Non-pigmented ciliary epithelial cell (primary cell): ENCODE measurements around the gene RAPGEF1.
A peak's percentile ranks its signal among the peaks of the same experiment; 100 is the strongest.

Experiments used
- DNase-seq: peaks from one replicate; pipeline ENCODE4 v3.0.0-alpha.2; 2010; ENCODE audit warnings: low read depth

Gene RAPGEF1

DNA sequence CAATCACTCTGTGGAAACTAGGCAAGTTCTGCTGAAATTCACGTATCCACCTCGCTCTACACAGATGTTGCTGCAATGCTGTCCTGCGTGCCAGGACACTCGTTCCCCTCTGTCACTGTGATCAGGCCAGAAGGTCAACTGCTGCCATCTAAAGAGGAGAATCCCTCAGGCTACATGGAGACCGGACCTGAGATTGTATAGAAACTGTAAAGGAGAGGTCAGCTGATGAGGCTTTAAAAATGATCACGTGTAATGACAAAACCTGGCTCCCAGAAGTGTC, 114.4 kb downstream of the RAPGEF1 start:
- no peak for DNase-seq

DNA sequence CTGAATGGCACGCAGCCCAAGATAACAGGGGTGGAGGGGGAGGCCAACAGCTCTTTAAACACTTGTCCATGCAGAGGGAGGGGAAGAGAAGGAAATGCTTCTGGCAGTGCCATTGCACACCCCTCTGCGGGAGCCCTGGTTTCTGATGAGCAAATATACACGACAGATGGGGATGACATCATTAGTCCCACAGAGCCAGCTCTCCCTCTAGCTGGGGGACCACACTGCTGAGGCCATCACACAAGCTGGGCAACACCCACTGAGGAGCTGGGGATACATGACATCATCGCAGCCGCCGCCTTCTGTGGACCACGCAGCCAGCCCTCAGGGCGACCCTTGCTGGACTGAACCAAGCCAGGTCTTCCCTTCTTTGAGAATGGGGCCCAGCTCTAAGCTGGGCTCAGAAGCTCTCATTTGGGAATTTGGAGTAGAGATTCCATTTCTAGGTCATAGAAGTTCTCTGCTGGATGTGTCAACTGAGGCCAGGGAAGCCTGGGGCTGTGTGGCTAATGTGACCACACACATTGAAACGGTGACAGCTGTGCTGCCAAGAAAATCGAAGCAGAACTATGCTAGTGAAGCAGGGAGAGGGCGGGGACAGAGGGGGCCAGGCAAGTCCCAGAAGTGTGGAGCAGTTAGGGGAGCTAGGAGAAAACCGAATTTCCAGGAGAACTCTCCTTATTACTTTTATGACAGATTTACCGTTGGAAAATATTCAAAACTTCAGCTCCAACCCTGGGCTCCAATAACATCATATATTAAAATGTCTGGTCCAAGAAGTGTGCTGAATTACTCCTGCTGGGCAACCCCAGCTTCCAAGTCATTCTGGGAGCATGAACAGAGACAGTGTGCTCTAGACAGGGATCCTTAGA, 115.0 kb downstream of the RAPGEF1 start:
- peak; percentile 5 for DNase-seq

DNA sequence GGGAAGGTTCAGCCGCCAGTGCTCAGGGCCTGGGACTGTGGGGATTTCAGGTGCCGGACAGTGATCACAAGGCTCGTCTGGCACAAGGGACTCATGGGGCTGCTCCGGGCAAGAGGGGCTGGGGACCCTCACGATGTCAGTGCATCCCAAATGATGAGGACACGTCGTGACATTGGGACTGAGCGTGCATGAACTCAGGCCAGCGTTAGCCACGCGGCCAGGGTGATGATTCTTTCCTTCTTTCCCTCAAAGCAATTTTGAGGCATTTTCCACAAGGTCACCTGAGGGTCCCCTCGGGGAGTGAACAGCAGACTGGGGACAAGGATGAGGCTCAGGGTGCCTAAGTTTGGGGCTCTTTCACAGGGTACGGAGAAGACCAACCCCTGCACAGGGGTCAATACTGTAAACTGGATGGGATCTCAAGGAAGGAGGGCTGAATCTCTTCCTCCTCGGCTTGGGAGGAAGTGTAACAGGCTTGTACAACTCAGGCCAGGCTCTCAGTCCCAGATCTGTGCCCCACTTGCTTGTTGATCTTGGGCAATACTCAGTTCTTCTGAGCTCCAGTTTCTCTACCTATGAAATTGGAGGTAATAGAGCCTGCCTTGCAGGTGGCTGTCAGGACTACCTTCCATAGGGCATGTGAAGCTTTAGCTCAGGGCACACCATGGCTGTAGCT, 116.1 kb downstream of the RAPGEF1 start:
- no peak for DNase-seq

DNA sequence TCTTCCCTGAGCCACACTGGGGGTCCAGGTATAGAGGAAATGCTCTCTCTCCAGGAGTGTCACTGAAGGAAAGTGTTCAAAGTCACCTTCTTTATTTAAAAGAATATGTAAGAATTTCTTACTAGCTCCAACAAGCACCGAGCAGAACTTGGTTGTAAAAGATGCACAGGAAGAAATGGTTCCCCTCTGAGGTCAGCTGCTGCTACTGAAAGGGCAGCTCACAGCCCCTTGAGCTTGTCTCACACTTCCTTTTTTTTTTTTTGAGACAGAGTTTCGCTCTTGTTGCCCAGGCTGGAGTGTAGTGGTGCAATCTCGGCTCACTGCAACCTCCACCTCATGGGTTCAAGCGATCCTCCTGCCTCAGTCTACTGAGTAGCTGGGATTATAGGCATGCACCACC, 117.4 kb downstream of the RAPGEF1 start:
- no peak for DNase-seq

DNA sequence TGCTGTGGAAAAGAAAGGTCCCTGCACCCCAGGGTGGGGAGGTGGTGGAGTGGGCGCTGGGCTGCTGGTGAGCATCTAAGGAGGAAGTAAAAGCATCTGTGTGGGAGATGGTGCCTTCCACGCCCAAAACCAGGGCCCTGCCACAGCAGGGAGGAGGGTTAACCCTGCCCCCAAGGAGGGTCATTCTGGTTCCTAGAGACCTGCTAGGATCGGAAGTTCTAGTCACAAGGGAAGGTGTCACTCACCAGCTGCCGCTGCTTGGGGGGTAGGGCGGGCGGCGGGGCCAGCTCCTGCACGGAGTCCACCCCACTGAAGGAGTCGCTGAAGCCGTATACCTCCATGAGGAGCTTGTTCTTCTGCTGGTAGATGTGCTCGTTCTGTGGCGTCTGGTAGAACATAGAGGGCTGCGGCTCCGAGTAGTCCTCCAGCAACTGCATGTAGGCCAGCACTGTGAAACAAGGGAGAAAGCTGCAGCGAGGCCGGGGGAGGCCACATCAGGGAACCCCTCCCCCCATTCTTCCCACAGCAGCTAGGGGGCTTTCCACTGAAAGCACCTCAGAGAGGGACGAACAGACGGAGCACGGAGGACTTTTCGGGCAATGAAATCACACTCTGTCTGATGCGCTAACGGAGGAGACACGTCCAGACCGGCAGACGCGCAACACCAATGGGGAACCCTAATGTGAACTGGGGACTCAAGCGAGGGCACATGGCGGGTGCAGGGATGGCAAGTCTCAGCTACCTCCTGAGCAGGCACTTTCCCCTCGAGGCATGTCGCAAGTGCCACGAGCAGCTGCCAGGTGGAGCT, 118.1 kb downstream of the RAPGEF1 start:
- DNase-seq = no peak

DNA sequence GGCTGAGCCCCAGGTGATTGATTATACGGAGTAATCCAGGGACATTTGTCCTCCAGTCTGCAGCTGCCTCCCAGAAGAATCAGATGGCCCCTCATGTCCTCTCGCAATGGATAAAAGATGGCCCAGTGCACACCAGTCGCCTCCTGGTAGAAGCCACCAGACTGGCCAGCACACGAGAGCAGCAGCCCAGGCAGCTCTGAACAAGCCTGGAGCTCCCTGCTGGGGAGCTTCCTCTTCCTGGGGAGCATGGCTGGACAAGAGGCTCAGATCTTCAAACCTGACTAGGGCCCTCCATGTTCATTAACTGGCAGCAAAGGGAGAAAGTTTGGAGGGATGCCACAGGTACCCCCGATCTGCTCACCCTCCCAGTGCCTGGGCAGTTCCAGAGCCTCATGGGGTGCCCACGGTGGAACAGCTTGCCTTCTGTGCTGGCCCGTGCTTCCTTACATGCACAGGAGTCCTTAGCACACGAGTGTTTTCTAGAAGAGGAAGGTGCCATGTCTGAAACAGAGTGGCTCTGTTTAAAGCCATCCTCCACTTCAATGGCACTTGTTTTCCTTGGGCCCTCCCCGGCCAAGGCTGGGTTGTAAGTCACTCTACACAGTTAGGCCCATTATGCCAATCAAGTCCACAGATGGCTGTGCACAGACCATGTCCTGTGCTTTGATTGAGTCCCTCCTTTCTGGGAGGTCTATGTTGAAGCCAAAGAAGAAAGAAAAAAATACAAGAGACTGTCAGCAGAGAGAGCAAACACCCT, 118.9 kb downstream of the RAPGEF1 start:
- no peak for DNase-seq

DNA sequence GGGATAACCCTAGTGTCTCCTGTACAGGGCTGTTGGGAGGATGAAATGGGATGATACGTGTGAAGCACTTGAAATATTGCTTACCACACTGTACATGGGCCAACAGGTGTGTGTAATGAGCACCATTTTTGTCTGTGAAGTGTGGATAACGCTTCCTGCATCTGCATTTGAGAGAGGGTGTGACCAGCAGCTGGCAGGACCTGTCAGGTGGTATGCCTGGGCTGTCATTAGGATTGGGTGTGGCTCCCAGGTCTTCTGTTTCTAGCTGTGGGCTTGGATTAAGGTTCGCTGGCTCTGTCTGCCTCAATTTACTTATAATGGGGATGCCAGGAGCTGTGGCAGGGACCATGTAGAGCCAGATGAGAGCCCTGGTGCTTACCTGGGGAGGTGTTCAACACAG, 120.2 kb downstream of the RAPGEF1 start:
- DNase-seq = no peak

DNA sequence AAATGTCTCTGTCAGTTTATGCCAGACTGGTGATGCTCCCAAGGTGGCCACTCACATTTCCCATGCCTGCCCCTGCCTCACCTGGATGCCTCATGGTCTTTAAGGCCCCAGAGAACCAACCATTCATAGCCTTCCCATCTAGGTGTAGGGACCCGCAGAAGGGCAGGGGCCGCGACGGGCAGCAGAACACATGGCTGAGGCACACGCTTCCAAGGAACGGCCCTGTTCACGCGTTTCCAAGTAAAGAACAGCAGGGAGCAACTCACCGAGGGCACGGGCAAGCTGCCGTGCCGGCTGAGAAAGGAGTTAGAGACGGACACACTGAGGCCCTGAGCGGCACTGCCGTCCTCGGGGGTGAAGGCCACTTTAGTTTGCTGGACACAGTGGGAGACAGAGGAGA, 121.1 kb downstream of the RAPGEF1 start:
- DNase-seq = no peak

DNA sequence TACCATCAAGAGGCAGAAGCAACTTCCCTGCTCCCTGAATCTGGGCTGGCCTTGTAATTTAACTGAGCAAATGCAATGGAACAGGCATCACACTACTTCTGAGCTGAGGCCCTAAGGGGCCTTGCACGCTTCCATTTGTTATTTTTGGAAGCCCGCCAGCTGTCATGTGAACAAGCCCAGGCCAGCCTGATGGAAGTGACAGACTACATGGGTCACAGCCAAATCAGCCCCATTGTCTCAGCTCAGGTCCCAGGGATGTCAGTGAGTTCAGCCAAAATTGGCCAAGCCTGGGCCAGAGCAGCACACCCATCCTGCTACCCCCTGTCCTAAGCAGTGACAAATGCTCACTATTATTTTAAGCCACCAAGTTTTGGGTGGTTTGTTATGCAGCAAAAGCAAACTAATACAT, 121.8 kb downstream of the RAPGEF1 start:
- no peak for DNase-seq

DNA sequence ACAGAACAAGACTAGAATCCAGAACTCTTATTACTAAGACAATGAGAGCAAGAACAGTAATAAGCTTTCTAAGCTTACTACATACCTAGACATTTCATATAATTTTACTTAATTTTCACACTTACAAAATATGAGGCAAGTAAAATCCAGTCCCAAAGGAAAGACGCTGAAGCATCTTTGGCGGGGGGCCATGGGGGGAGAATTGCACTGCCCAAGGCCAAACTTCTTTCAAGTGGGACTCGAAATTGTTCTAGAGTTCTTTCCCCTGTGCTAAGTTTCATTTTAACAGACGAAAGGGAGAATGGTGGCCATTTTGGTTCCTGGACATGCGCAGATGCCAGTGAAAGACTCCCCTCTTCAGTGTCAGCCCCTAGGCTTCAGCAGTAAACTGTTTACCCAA, 122.3 kb downstream of the RAPGEF1 start:
- DNase-seq = no peak

DNA sequence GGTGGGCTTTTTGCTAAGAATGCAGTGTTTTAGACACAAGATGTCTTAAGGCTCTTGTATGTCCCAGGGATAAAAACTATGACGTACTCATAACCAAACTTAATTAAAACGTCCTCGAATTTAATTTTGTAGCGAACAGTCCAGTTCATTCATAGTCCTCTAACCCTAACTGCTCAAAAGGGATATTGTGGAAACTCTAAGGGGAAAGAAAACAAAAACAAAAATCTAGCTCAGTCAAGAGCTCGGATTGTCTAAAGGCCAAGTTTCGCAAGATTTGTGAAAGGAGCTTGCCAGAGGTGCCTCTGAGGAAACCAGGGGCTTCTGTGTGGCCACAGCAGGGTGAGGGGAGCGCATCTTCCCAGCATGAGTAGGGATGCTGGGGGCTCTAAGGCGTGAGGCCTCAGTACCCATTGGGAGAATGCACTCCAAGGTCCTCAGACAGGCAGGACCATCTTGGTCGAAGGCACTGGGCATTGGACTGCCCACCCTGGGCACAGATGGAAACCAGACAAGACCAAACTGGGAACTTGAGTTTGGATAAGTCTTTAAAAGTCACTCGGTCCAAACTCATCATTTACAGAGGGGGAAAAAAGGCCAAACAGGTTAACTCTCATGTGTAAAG, 122.8 kb downstream of the RAPGEF1 start:
- DNase-seq = no peak

DNA sequence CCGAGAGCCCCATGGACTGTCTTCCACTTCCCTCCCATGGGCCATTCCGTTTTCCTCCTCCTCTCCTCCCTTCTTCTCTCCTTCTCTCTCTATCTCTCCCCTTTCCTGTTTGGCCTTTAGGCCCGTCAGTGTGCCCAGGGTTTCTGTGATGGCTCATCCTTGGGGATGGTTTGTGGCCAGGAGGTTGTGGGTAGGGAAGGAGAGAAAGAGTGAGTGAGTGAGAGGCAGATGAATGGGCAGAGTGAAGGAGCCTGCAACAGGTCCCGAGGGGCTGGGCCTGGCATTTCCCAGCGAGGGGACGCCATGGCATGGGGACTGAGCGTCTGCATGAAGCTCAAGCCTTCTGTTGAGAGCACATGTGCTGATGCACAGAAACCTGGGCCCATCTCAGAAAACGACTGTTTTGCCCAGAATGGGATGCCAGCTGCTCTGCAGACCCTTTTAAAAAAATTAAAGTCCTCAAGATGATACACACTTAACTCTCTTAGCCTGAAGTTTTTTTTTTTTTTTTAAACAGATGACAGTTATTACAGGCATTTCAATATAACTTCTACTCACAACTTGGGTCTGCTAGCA, 125.4 kb downstream of the RAPGEF1 start:
- no peak for DNase-seq

DNA sequence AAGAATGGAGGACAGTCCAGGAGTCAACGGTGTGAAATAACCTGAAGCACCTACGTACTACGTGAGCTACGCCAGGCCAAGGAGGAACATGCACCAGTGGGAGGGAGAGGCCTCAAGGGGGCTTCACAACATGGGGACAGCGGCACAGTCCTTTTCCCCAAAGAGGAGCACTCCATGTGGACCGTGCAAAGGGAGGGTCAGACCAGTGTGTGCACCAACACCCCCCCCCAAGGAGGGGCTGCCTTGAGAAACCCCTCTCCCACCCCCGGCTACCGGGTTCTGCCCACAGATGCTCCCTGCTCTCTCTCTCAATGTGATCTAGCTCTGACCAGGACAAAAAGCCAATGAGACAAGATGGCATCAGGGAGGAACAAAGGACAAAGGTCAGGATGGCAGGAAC, 126.0 kb downstream of the RAPGEF1 start:
- no peak for DNase-seq

DNA sequence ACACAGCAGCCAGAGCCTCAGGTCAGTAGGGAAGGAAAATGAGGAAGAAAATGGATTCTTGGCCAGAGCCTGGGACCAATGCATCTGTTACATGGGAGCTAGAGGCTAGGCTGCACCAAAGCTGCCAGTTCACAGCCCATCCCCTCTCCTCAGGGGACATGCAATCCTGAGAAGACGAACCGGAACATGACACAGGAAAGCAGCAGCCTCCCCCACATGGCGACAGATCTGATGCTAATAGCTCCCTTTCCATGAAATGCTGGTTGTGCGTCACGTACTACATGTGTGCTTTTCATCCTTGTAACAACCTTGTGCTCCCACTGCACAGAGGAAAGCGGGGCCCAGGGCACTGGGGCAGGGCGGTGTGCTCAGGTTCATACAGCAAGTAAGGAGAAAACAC, 127.0 kb downstream of the RAPGEF1 start:
- DNase-seq = no peak

DNA sequence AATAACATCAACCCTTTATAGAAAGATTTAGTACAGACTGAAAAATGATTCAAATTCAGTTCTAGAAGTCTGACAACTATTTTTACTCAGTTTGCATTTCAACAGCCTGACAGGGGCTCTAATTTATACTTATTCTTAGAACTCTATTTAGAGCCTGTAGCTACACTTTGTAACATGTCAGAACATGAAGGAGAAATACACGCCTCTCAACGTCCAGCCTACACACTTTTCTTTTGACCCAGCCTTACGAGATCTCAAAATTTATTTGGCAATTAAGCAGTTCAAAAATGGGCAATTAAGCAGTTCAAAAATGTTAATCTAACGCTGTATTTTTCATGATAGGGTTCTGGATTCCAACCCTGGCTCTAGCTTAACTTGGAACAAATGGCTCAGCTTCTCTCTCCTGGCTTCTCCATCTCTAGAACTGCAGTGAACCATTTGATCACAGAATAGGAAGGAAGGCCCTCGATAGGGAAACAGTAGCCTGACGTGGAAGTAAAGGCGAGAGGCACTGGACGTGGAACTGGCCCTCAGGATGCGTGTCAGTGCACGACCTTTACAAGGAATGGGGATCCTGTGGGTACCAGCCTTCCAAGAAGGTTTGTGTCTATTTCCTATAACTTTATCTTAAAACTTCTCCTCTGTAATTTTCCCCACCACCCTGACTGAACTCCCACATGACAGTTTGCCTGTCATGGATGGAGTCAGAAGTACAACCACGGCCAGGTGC, 128.1 kb downstream of the RAPGEF1 start:
- DNase-seq = no peak

DNA sequence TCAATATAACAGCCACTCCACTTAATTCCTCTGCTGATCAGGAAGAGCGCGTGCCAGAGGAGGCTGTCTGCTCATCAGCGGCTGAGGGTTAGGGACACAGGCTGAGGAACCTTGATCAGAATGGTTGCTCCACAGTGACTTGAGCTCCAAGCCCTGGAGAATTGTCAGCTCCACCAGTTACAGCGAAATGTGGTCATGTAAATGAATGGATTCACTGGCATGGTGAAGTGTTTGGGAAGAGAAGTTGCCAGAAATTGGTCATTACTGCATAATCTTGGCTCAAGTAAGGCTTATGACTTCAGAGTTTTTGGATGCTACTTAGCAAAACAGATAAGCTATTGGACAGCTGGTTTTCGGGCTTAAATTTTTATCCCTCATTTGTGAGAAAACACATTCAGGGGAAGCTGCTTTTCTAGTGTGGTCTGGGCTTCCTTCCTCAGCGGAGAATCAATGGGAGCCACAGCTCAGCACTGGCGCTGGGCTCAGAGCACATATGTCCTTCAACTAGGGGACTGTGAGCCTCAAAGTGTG, 129.6 kb downstream of the RAPGEF1 start:
- DNase-seq = no peak

DNA sequence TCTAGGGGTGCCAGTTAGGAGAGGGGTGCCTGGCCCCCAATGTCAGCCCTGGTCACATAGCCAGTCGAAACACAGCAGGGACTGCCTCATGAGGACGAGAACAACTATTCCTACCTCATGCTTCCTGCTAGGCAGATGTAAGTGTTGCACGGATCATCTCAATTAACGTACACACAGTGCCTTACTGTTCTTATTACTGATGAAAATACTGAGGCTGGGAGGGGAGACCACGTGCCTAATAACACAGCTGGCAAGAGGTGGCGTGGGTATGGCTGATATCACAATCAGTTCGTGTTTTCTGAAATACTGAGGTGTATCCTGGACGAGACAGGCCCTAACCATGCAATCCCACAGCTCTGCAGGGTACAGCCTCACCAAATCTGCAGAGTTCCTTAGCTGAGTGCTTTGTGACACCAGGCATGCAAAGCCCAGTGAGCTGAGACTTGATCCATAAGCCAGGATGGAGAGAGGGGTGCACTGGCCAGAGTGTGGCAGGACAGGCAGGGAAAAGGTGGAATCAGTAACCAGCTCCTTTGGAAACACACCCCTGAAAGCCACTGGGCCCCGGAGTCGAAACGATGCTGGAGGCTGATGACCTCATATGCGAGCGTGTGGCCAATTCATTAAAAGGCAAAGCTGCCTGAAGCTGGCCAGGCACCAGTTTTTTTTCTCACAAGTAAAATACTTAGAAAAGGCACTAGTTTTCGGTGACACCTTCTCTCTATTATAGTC, 130.6 kb downstream of the RAPGEF1 start:
- DNase-seq = no peak

DNA sequence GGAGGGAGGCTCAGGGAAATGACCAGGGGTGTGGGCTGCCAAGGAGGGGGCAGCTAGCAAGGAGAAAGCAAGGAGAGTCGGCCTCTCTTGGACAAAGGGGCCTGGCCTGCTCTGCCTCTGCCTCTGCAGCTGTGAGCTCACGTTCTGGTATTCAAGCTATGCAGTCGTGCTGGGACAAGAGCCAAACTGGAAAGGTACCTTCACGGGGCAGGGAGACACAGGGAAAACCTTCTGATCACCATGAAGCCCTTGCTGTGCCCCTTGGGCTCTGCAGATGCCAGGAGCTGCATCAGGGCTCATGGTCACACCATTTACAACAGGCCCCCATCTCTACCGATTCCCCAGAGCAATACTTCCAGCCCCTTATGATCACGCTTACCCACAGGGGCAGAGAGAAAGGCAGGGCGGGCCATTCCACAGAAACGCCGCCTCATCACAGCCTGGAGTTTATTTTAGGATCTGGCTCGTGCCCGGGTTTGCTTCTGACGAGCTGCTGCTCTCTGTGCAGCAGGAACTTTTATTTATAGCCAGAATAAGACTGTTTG, 131.3 kb downstream of the RAPGEF1 start:
- DNase-seq = peak; percentile 68

DNA sequence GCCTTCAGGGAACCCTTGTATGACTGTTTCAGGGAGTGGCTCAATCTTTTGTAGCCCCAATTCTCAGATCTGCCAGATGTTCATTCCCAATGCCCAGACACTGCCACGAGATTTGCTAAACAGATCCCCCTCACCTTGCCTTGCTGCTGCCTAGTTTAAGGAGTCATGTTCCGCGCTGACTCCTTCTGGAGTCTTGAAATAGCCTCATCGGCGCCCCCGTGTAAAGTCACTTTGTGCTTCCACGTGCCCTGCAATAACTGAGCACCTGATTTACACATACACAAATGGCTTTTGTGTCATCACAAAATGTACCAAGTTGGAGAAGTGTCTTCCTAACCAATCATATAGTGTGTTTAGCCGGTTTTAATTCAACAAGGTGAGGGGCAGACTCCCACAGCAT, 132.3 kb downstream of the RAPGEF1 start:
- DNase-seq = no peak
